Lower leg skin (tissue), 3 donors: Measurements from ENCODE around the gene RNU1-4.

ENCODE experiments used
- POLR2A ChIP-seq, 2 donors: fragments of 450-650 bp; IDR thresholded peaks; one replicate each; pipeline ENCODE4 v1.6.1; 2016 to 2017; ENCODE audit warnings: antibody characterized with exemption in 2 of 2, mild to moderate bottlenecking in 1 of 2, moderate library complexity in 1 of 2
- TF ChIP-seq, protein P1 (sequence below), 3 donors: fragments of 450-650 bp; IDR thresholded peaks; one replicate each; pipeline ENCODE4 v1.5.1; 2016; ENCODE audit warnings: antibody characterized with exemption in 3 of 3, mild to moderate bottlenecking in 3 of 3, moderate library complexity in 2 of 3

DNA sequence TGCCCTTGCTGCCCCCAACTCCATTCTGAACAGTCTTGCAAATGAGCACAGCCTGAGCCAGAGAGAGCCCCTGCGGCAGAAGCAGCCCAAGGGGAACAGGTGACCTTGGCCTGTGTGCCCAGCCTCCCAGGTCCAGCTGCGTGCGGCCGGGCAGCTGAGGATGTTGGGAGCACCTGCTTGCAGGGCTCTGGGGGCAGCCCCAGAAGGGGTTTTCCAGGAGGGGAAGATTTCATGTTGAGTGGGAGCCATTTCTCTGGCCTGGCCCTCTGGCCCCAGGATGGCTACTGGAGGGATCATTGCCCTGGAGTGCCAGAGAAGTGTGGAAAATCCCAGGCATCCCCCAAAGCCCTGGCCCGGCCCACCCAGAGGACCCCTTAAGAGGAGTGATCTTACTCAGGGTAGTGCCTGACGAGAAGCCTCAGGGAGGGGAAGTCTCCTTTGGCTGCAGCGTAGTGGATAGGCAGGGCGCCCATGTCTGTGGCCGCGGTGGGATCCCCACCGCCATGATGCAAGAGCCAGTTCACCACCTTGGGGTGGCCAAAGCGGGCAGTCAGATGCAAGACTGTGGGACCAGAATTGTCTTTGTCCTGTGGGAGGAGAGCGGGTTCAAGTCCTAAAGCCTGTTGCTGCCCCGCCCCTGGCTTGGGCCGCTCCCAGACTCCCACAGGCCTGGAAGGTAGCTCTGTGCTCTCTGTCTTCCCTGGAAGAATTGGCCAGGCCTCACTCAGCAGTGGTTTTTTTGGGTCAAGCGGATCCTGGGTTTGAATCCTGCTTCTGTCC is 20.6 kb upstream of the RNU1-4 start:
- TF ChIP-seq, protein P1, sequence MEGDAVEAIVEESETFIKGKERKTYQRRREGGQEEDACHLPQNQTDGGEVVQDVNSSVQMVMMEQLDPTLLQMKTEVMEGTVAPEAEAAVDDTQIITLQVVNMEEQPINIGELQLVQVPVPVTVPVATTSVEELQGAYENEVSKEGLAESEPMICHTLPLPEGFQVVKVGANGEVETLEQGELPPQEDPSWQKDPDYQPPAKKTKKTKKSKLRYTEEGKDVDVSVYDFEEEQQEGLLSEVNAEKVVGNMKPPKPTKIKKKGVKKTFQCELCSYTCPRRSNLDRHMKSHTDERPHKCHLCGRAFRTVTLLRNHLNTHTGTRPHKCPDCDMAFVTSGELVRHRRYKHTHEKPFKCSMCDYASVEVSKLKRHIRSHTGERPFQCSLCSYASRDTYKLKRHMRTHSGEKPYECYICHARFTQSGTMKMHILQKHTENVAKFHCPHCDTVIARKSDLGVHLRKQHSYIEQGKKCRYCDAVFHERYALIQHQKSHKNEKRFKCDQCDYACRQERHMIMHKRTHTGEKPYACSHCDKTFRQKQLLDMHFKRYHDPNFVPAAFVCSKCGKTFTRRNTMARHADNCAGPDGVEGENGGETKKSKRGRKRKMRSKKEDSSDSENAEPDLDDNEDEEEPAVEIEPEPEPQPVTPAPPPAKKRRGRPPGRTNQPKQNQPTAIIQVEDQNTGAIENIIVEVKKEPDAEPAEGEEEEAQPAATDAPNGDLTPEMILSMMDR (IDR thresholded peaks at IDR 0.05): no peak
- TF ChIP-seq POLR2A (IDR thresholded peaks at IDR 0.05): no peak
